Lower leg skin (tissue), 3 donors: ENCODE results near the gene GABRR3.

Experiments used
- CTCF ChIP-seq, 3 donors: fragments of 450-650 bp; IDR thresholded peaks; one replicate each; pipeline ENCODE4 v1.5.1; 2016; ENCODE audit warnings: antibody characterized with exemption in 3 of 3, mild to moderate bottlenecking in 3 of 3, moderate library complexity in 2 of 3
- POLR2A ChIP-seq, 2 donors: fragments of 450-650 bp; IDR thresholded peaks; one replicate each; pipeline ENCODE4 v1.6.1; 2016 to 2017; ENCODE audit warnings: antibody characterized with exemption in 2 of 2, mild to moderate bottlenecking in 1 of 2, moderate library complexity in 1 of 2

- TF ChIP-seq CTCF (IDR thresholded peaks at IDR 0.05) (no peak), POLR2A (IDR thresholded peaks at IDR 0.05) (no peak)
These were observed 21.5 kb downstream of the GABRR3 start for GRCh38 chr3:98013411-98014267.
